ENCODE measurements around the gene SLIT3. TPM values are rescaled to one million over a fixed set of nuclear protein-coding genes. Genes with fewer than 3 reads are reported as not detected.

The SLIT3 gene
- total RNA-seq, 1 donor from 2014 or later: 0.22 TPM

- H3K9me3 ChIP-seq (ENCODE audit: low read depth): no peaks in the 10 kb centered on the region
- no peak overlapping the region for H3K27ac ChIP-seq
- Mint-ChIP-seq H3K4me1 (no peaks in the 10 kb centered on the region), H3K27me3 (ENCODE audit: insufficient read depth, low read depth) (peaks cover 3% of the 10 kb centered on the region), H3K9me3 (peaks cover 2% of the 10 kb centered on the region), H3K36me3 (peaks cover 1% of the 10 kb centered on the region), H3K27ac (no peak overlapping the region), H3K4me3 (no peak overlapping the region)
- H2AFZ ChIP-seq (replicated peaks): no peak overlapping the region
- H3F3A ChIP-seq (ENCODE audit: low read depth): no peaks in the 10 kb centered on the region
- no peaks in the 10 kb centered on the region for H3K79me2 ChIP-seq (ENCODE audit: low read depth)
- H3K4me3 ChIP-seq: no peak overlapping the region
- DNase-seq (ENCODE audit: low spot score): no peak
- H3K36me3 ChIP-seq: no peaks in the 10 kb centered on the region
- TF ChIP-seq CTCF (IDR thresholded peaks at IDR 0.05) (no peak), EZH2 (IDR thresholded peaks at IDR 0.05) (no peak), EZH2phosphoT487 (IDR thresholded peaks at IDR 0.05) (no peak)
- H3K4me2 ChIP-seq: no peak overlapping the region
- H4K20me1 ChIP-seq (ENCODE audit: low read depth): no peaks in the 10 kb centered on the region
- no peak overlapping the region for H3K9ac ChIP-seq
- H3K4me1 ChIP-seq: no peaks in the 10 kb centered on the region
- H3K27me3 ChIP-seq: peaks cover 9% of the 10 kb centered on the region
Measured at GRCh38 chr5:168697034-168697720, 603.8 kb downstream of the SLIT3 start.

GRCh38 chr5:168696611-168697010 is 604.3 kb downstream of the SLIT3 start:
- H3K36me3 ChIP-seq: no peaks in the 10 kb centered on the region
- Mint-ChIP-seq H3K27ac (no peak overlapping the region), H3K4me3 (no peak overlapping the region), H3K4me1 (no peaks in the 10 kb centered on the region), H3K27me3 (ENCODE audit: insufficient read depth, low read depth) (peaks cover 3% of the 10 kb centered on the region), H3K36me3 (peaks cover 1% of the 10 kb centered on the region), H3K9me3 (peaks cover 2% of the 10 kb centered on the region)
- no peak overlapping the region for H3K4me2 ChIP-seq
- no peak overlapping the region for H3K27ac ChIP-seq
- H2AFZ ChIP-seq (replicated peaks): no peak overlapping the region
- TF ChIP-seq EZH2phosphoT487 (IDR thresholded peaks at IDR 0.05) (no peak), CTCF (IDR thresholded peaks at IDR 0.05) (no peak), EZH2 (IDR thresholded peaks at IDR 0.05) (no peak)
- no peak overlapping the region for H3K9ac ChIP-seq
- no peak for DNase-seq (ENCODE audit: low spot score)
- no peaks in the 10 kb centered on the region for H4K20me1 ChIP-seq (ENCODE audit: low read depth)
- H3K4me3 ChIP-seq: no peak overlapping the region
- no peaks in the 10 kb centered on the region for H3K79me2 ChIP-seq (ENCODE audit: low read depth)
- H3K4me1 ChIP-seq: no peaks in the 10 kb centered on the region
- no peaks in the 10 kb centered on the region for H3F3A ChIP-seq (ENCODE audit: low read depth)
- no peaks in the 10 kb centered on the region for H3K9me3 ChIP-seq (ENCODE audit: low read depth)
- peaks cover 14% of the 10 kb centered on the region for H3K27me3 ChIP-seq

- no peak for DNase-seq (ENCODE audit: low spot score)
- Histone ChIP-seq H3K79me2 (ENCODE audit: low read depth) (no peaks in the 10 kb centered on the region), H3K4me1 (no peaks in the 10 kb centered on the region), H3K36me3 (no peaks in the 10 kb centered on the region), H3K9ac (no peak overlapping the region), H4K20me1 (ENCODE audit: low read depth) (no peaks in the 10 kb centered on the region), H3K9me3 (ENCODE audit: low read depth) (no peaks in the 10 kb centered on the region), H3K27me3 (peaks cover 23% of the 10 kb centered on the region), H2AFZ (replicated peaks) (no peak overlapping the region), H3K27ac (no peak overlapping the region), H3K4me2 (no peak overlapping the region), H3K4me3 (no peak overlapping the region), H3F3A (ENCODE audit: low read depth) (no peaks in the 10 kb centered on the region)
- Mint-ChIP-seq H3K27ac (no peak overlapping the region), H3K27me3 (ENCODE audit: insufficient read depth, low read depth) (peaks cover 4% of the 10 kb centered on the region), H3K9me3 (peaks cover 2% of the 10 kb centered on the region), H3K4me1 (no peaks in the 10 kb centered on the region), H3K4me3 (no peak overlapping the region), H3K36me3 (peaks cover 1% of the 10 kb centered on the region)
- no peak for TF ChIP-seq EZH2 (IDR thresholded peaks at IDR 0.05)
- TF ChIP-seq CTCF (IDR thresholded peaks at IDR 0.05): no peak
- TF ChIP-seq EZH2phosphoT487 (IDR thresholded peaks at IDR 0.05): no peak
Measured at GRCh38 chr5:168695301-168695835, 605.6 kb downstream of the SLIT3 start.
